Measurements from ENCODE around the gene GNG12.

Gene GNG12

DNA sequence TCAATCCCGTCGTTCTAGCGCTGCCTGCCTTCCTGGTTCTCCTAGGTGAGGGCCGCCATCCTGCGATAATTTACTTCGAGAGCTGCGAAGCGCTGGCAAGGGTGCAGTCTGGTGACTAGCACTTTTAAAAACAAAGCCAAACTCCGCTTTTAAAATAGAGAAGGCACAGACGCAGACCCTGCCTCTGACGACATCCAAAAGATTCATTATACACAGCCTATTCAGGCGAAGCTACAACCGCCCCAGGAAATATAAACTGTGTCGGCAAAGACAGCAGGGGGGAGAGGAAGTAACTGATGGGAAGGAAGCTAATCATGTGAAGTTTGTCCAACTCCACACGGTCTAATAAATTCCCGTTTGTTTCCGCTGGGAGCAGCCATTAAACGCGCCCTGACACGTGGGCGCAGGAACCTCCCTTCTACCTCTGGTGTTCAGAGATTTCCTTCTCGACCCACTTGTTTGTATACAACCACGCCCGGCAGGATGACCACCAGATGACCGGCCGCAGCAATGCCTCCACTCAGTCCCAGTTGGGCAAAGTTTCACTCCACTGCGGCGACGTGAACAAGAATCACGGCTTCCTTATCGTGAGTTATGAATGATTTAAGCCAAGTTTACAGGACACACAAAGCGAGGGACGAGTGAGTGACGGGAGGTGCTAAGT is 1.3 kb downstream of the GNG12 start:
- Mint-ChIP-seq H3K27ac (no peak overlapping the region), H3K9me3 (no peaks in the 10 kb centered on the region), H3K4me1 (ENCODE audit: low read depth) (peaks cover 19% of the 10 kb centered on the region), H3K36me3 (ENCODE audit: low read depth) (no peaks in the 10 kb centered on the region), H3K27me3 (peaks cover 76% of the 10 kb centered on the region), H3K4me3 (peak overlapping the region; percentile 72)
- DNase-seq, result peak; percentile 30

DNA sequence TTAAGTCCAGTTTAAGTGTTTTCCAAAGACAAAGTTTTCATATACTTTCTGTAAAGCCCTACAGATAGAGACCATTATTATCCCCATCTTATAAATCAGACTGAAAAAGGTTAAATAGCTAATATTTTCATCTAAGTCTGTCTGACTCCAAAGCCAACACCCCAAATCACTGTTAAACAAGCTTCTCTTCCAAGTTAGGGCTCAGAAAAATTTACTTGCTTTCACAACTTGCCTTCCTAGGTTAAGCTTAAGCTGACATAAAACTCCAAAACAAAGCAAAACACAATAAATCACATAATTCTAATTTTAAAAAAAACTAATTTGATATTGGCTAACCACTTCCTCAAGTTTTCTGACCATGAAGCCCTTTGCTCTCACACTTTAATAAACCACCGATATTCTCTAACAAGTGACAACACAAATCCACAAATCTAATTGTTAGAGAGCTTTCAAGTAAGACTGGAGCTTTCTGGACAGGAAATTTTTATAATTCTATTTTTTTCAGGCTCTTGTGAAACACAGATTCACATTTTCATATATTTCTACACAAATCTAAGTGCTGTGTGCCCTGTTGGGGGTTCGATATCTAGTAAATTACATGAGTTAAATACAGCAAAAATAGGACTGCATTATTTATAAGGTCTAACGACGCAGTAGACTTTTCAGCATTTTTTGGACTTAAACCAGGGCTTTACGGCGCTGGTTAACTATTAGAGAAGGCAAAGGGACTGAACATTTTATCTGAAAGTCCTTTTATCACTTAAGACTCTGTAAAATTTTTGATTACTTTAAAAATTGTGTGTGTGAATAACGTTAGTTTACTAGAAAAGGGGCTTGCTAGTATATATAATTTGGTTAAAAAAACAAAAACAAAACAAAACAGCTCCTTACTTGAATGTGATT is 2.1 kb downstream of the GNG12 start:
- DNase-seq, result no peak
- H3K4me1 Mint-ChIP-seq (ENCODE audit: low read depth), result peaks cover 19% of the 10 kb centered on the region
- H3K27ac Mint-ChIP-seq, result no peak overlapping the region
- peaks cover 76% of the 10 kb centered on the region for H3K27me3 Mint-ChIP-seq
- H3K36me3 Mint-ChIP-seq (ENCODE audit: low read depth), result no peaks in the 10 kb centered on the region
- H3K4me3 Mint-ChIP-seq, result peak overlapping the region; percentile 72
- no peaks in the 10 kb centered on the region for H3K9me3 Mint-ChIP-seq

- Mint-ChIP-seq H3K36me3 (ENCODE audit: low read depth) (no peaks in the 10 kb centered on the region), H3K27ac (no peak overlapping the region), H3K27me3 (peaks cover 69% of the 10 kb centered on the region), H3K4me1 (ENCODE audit: low read depth) (peaks cover 19% of the 10 kb centered on the region), H3K4me3 (no peak overlapping the region), H3K9me3 (no peaks in the 10 kb centered on the region)
- no peak for DNase-seq
Observed at GRCh38 chr1:67830226-67830625, 3.0 kb downstream of the GNG12 start.

GRCh38 chr1:67827688-67828087 is 5.6 kb downstream of the GNG12 start:
- Mint-ChIP-seq H3K9me3 (no peaks in the 10 kb centered on the region), H3K4me1 (ENCODE audit: low read depth) (peaks cover 9% of the 10 kb centered on the region), H3K27me3 (peaks cover 62% of the 10 kb centered on the region), H3K27ac (no peak overlapping the region), H3K36me3 (ENCODE audit: low read depth) (no peaks in the 10 kb centered on the region), H3K4me3 (no peak overlapping the region)
- no peak for DNase-seq

DNA sequence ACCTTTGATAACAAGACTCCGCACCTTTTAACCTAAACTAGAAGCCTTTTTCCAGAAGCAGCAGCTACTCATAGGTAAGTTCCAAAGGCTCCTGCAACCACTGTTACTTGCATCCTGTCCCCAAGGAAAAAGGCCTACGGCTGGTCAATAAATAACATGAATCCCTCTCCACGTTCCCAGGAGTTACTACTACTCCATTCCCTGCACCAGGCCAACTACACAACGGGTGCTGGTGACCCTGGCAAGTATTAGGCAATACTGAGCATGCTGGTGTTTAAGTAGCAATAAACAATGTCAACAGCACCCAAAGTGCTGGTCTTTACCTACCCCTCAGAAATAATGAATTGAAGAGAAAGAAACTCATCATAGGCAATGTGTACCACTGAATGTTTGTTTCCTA is 7.7 kb downstream of the GNG12 start:
- Mint-ChIP-seq H3K9me3 (no peaks in the 10 kb centered on the region), H3K27me3 (peaks cover 41% of the 10 kb centered on the region), H3K27ac (no peak overlapping the region), H3K4me1 (ENCODE audit: low read depth) (no peaks in the 10 kb centered on the region), H3K4me3 (no peak overlapping the region), H3K36me3 (ENCODE audit: low read depth) (no peaks in the 10 kb centered on the region)
- no peak for DNase-seq

DNA sequence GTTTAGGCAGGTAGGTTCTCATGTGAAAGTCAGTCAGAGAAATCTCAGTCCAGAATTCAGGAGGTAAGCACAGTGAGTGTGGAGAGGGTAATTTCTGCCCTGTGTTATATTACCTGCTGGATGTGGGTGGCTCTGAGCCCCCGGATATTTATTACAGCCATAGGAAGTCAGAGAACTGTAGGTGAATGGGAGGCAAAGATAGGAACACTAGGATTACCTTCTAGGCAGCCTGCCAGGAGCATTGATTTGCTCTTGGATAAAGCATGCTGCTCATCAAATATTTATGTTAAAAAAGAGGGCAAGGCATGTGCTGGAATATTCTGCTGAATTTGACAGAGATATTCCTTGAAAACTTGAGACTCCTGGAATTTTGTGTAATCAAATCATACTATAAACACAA is 8.5 kb downstream of the GNG12 start:
- Mint-ChIP-seq H3K4me3 (no peak overlapping the region), H3K4me1 (ENCODE audit: low read depth) (no peaks in the 10 kb centered on the region), H3K36me3 (ENCODE audit: low read depth) (no peaks in the 10 kb centered on the region), H3K27ac (no peak overlapping the region), H3K27me3 (peaks cover 37% of the 10 kb centered on the region), H3K9me3 (no peaks in the 10 kb centered on the region)
- DNase-seq, result no peak

- no peak overlapping the region for H3K4me3 Mint-ChIP-seq
- H3K9me3 Mint-ChIP-seq, result no peaks in the 10 kb centered on the region
- no peak overlapping the region for H3K27ac Mint-ChIP-seq
- H3K36me3 Mint-ChIP-seq (ENCODE audit: low read depth), result no peaks in the 10 kb centered on the region
- H3K4me1 Mint-ChIP-seq (ENCODE audit: low read depth), result no peaks in the 10 kb centered on the region
- no peak for DNase-seq
- peaks cover 32% of the 10 kb centered on the region for H3K27me3 Mint-ChIP-seq
Observed at GRCh38 chr1:67823615-67824014, 9.7 kb downstream of the GNG12 start.

GRCh38 chr1:67821263-67821662 is 12.0 kb downstream of the GNG12 start:
- Mint-ChIP-seq H3K4me3 (no peak overlapping the region), H3K27ac (no peak overlapping the region)

DNA sequence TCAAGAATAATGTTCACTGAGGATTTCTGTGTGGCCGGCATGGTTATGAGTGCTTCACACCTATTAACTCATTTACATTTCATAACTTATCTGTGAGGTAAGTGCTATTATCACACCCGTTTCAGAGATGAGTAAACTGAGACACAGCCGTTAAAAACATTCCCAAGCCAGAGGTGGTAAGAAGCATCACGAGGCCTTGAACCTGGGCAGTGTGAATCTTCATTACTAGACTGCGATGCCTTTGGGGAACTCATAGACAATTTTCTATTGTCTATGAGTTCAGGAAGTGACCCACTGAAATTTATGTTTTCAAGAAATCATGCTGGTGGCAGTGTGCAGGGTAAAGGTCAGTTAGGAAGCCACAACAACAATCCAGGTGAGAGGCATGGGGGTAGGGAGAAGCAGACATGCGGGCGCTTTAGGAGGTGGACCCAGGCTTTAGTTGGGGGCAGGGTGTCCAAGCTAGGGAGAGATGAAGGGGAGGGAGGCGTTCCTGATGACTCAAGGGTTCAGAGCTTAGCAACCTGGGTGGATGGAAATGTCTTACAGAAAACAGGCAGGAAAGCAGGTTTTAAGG is 14.5 kb downstream of the GNG12 start:
- H3K27me3 Mint-ChIP-seq, result peaks cover 20% of the 10 kb centered on the region
- no peak for DNase-seq
- H3K4me3 Mint-ChIP-seq, result no peak overlapping the region
- H3K27ac Mint-ChIP-seq, result no peak overlapping the region
- H3K4me1 Mint-ChIP-seq (ENCODE audit: low read depth), result no peaks in the 10 kb centered on the region
- no peaks in the 10 kb centered on the region for H3K9me3 Mint-ChIP-seq
- no peaks in the 10 kb centered on the region for H3K36me3 Mint-ChIP-seq (ENCODE audit: low read depth)

More at GRCh38 chr1:67821263-67821662, 12.0 kb downstream of the GNG12 start:
- no peaks in the 10 kb centered on the region for H3K36me3 Mint-ChIP-seq (ENCODE audit: low read depth)
- DNase-seq, result no peak
- no peaks in the 10 kb centered on the region for H3K4me1 Mint-ChIP-seq (ENCODE audit: low read depth)
- H3K27me3 Mint-ChIP-seq, result peaks cover 20% of the 10 kb centered on the region
- H3K9me3 Mint-ChIP-seq, result no peaks in the 10 kb centered on the region

DNA sequence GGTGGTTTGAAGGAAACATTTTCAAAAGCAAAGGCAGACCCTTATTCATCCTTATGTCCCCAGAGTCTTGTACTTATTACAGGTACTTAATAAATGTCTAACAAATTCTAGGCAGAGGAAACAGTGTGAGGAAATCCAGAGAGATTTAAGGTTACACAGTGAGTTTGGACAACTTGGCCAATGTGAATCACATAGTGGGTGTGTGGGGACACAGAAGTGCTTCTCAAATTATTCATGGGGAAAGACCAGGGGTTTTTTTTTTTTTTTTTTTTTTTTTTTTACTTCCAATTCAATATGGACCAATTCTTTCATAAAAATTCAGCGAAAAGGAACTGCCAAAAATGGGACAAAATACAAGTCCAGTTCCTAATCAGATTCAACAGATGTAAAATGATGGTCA is 15.1 kb downstream of the GNG12 start:
- no peak overlapping the region for H3K27ac Mint-ChIP-seq
- no peaks in the 10 kb centered on the region for H3K36me3 Mint-ChIP-seq (ENCODE audit: low read depth)
- DNase-seq, result no peak
- H3K4me1 Mint-ChIP-seq (ENCODE audit: low read depth), result no peaks in the 10 kb centered on the region
- H3K9me3 Mint-ChIP-seq, result no peaks in the 10 kb centered on the region
- no peak overlapping the region for H3K4me3 Mint-ChIP-seq
- peaks cover 14% of the 10 kb centered on the region for H3K27me3 Mint-ChIP-seq

- Mint-ChIP-seq H3K27ac (no peak overlapping the region), H3K4me1 (ENCODE audit: low read depth) (no peaks in the 10 kb centered on the region), H3K4me3 (no peak overlapping the region), H3K27me3 (peaks cover 14% of the 10 kb centered on the region), H3K9me3 (no peaks in the 10 kb centered on the region), H3K36me3 (ENCODE audit: low read depth) (no peaks in the 10 kb centered on the region)
- DNase-seq, result no peak
Observed at GRCh38 chr1:67817319-67817718, 15.9 kb downstream of the GNG12 start.

DNA sequence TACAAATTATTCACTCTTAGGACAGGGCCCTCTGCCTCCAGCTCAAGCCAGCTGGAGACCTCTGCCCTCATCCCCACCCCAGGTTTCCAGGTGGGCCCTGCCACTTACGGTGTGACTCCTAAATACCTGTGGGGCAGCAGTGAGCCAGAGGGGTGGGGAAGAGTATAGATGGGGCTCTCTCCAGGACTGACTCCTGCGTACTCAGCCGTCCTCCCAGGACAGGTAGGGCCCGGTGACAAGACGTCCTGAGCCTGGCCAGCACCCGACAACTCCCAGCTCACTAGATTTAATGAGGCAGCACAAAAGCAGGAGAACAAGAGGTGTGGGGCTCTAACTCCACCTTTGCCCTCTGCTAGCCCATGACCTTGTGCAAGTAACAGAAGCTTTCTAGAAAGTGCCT is 16.8 kb downstream of the GNG12 start:
- no peak for DNase-seq
- no peaks in the 10 kb centered on the region for H3K9me3 Mint-ChIP-seq

DNA sequence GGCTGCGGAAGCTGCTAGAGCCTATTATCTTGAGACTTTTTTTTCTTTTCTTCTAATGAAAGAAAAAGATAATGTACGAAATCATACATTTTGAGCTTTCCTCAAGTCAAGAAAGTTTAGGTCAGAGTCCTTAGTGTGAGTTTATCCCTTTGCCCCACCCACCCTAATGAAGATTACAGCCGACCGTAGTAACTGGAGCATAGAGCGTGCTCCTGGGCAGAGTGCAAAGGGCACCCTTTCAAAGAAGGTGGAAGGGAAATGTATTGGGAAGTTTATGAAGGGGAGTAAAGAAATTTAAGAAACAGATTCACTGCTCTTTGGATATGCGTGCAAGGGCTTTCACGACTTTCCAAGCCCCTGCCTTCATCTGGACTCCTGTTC is 17.2 kb downstream of the GNG12 start:
- Mint-ChIP-seq H3K9me3 (no peaks in the 10 kb centered on the region), H3K4me1 (ENCODE audit: low read depth) (no peaks in the 10 kb centered on the region)
- no peak for DNase-seq

More for the DNA sequence above, 16.8 kb downstream of the GNG12 start:
- Mint-ChIP-seq H3K4me1 (ENCODE audit: low read depth) (no peaks in the 10 kb centered on the region), H3K4me3 (no peak overlapping the region), H3K27me3 (peaks cover 14% of the 10 kb centered on the region), H3K27ac (no peak overlapping the region), H3K36me3 (ENCODE audit: low read depth) (no peaks in the 10 kb centered on the region)

GRCh38 chr1:67815303-67816094 is 17.8 kb downstream of the GNG12 start:
- Mint-ChIP-seq H3K9me3 (no peaks in the 10 kb centered on the region), H3K36me3 (ENCODE audit: low read depth) (no peaks in the 10 kb centered on the region), H3K4me1 (ENCODE audit: low read depth) (no peaks in the 10 kb centered on the region), H3K27ac (no peak overlapping the region), H3K4me3 (no peak overlapping the region), H3K27me3 (peaks cover 13% of the 10 kb centered on the region)
- no peak for DNase-seq

More for the DNA sequence above, 17.2 kb downstream of the GNG12 start:
- Mint-ChIP-seq H3K27ac (no peak overlapping the region), H3K36me3 (ENCODE audit: low read depth) (no peaks in the 10 kb centered on the region), H3K27me3 (peaks cover 14% of the 10 kb centered on the region), H3K4me3 (no peak overlapping the region)
